Measurements from ENCODE around the gene DVL3. TPM values are rescaled to one million over a fixed set of nuclear protein-coding genes. Genes with fewer than 3 reads are reported as not detected.

Gene DVL3
- total and polyA plus RNA-seq, 5 donors from 2014 or later = 4.1 to 36.2 (median 7.2) TPM

DNA sequence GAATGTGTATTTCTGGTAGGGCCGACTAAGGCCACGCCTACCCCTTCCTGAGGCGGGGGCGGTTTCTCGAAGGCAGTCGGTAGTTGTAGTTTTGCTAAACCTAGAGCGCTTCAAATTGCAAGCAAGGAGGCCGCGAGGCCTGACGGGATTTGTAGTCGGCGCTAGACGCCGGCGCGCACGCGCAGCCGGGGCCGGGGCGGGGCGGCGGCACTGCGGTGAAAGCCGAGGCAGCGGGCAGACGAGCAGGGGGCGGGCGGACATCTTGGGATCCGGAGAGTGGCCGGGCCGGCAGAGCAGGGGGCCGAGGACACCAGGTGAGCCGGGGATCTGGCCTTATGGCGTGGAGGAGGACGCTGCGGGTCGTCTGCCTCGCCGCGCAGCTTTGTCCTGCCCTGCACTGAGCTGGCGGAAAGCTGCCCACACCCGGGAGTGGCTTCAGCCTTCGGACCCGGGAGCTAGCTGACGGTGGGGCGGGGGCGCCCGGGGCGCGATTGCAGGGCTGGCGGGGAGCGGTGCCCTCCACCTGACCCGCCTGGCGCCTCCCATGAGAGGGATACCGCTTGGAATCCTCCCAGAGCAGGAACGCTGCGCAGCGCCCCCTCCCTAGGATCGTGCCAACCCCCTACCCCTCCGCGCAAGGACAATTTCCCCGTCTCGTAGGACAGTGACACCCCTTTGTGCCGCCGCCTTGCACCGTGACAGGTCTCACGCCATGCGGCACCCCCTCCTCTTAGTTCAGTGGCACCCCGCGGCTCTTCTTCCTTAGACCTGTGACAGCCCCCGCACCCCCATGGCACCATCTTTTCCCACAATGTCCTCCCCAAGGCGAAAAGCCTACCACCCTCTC, 19.7 kb downstream of the DVL3 start, which contains the start of gene AP2M1:
TSS of gene AP2M1 (plus strand) at position 210 of the 847 bp plus-strand sequence. CDS start 2,139 bp downstream, outside the sequence.
- Histone ChIP-seq H3K27ac (ENCODE audit: insufficient read depth, low read length, poor library complexity, severe bottlenecking) (peak within 1 kb of the TSS; percentile 77), H3K9me3 (ENCODE audit: control insufficient read depth in 2 of 2, low read length in 2 of 2) (no peaks in the 10 kb centered on the region), H3K27me3 (ENCODE audit: control insufficient read depth, insufficient read depth, low read length) (no peaks in the 10 kb centered on the region), H3K4me1 (ENCODE audit: control insufficient read depth, insufficient read depth, low read length, poor library complexity, severe bottlenecking) (peaks cover 29% of the 10 kb centered on the region), H3K4me3 (ENCODE audit: low read depth, low read length) (peak within 1 kb of the TSS; percentile 78), H3K36me3 (ENCODE audit: control insufficient read depth, insufficient read depth, low read length) (peaks cover 23% of the 10 kb centered on the region)
- Mint-ChIP-seq H3K4me1 (peaks cover 4 to 45% (median 29%) of the 10 kb centered on the region in 4 donors), H3K27me3 (peaks cover 5% of the 10 kb centered on the region), H3K4me3 (peak within 1 kb of the TSS; percentile 96 to 98 (median 98)), H3K27ac (peak within 1 kb of the TSS; percentile 82 to 93 (median 88)), H3K9me3 (peaks cover 0 to 2% (median 0%) of the 10 kb centered on the region in 7 donors), H3K36me3 (peaks cover 27% of the 10 kb centered on the region)
- DNase-seq = peak; percentile 96 to 98 (median 98)
- ATAC-seq (ENCODE audit: low read depth in 2 of 2) = peak; percentile 98

DNA sequence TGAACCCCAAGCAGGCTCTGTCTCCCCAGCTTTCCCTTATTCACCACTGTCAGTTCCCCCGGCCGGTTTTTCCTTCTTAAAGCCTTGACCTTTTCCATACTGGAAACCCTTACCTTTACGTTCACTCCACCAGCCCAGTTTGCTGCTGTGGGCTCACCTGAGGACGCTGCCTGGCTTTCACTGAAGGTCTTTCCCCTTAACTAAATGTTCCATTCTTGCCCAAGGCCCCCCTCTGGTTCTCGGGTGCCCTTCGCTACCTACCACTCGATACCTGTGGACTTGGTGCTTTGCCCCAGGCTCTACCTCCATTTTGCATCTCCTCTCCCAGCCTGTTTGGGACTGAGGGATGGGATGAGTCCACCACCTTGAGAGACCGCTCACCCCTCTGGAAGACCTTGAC, 20.3 kb downstream of the DVL3 start:
- H3K27me3 Mint-ChIP-seq = peaks cover 5% of the 10 kb centered on the region
- Histone ChIP-seq H3K27me3 (ENCODE audit: control insufficient read depth, insufficient read depth, low read length) (no peaks in the 10 kb centered on the region), H3K4me3 (ENCODE audit: low read depth, low read length) (peak overlapping the region; percentile 78), H3K27ac (ENCODE audit: insufficient read depth, low read length, poor library complexity, severe bottlenecking) (peak overlapping the region; percentile 77), H3K36me3 (ENCODE audit: control insufficient read depth, insufficient read depth, low read length) (peaks cover 30% of the 10 kb centered on the region), H3K9me3 (ENCODE audit: control insufficient read depth in 2 of 2, low read length in 2 of 2) (no peaks in the 10 kb centered on the region), H3K4me1 (ENCODE audit: control insufficient read depth, insufficient read depth, low read length, poor library complexity, severe bottlenecking) (peaks cover 29% of the 10 kb centered on the region)
- DNase-seq (no peak), ATAC-seq (ENCODE audit: low read depth in 2 of 2) (no peak)
- peaks cover 4 to 45% (median 29%) of the 10 kb centered on the region in 4 donors for H3K4me1 Mint-ChIP-seq
- H3K9me3 Mint-ChIP-seq = peaks cover 0 to 2% (median 0%) of the 10 kb centered on the region in 7 donors
- H3K4me3 Mint-ChIP-seq = peak overlapping the region; percentile 96 to 98 (median 98)
- H3K36me3 Mint-ChIP-seq = peaks cover 33% of the 10 kb centered on the region
- H3K27ac Mint-ChIP-seq = peak overlapping the region; percentile 34 to 93 (median 88)

DNA sequence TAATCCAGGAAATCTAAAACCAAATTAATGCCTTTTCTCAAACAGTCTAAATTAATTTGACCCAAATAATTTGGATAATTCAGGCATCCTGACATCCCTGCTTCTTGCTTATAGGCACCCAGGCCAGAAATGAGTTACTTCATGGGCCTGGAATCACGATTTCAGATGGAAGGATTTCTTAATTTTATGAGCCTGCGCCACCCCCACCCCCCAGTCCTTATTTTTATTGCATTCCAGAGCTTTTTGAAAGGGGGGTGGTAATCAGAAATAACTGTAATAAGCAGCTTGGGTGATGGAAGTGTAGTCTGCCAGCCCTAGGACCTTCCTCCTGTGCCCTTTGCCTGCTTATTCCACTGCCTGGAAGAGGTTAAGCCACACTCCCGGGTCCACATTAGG, 20.8 kb downstream of the DVL3 start:
- Histone ChIP-seq H3K4me3 (ENCODE audit: low read depth, low read length) (peak overlapping the region; percentile 78), H3K4me1 (ENCODE audit: control insufficient read depth, insufficient read depth, low read length, poor library complexity, severe bottlenecking) (peaks cover 29% of the 10 kb centered on the region), H3K27ac (ENCODE audit: insufficient read depth, low read length, poor library complexity, severe bottlenecking) (no peak overlapping the region), H3K27me3 (ENCODE audit: control insufficient read depth, insufficient read depth, low read length) (no peaks in the 10 kb centered on the region), H3K9me3 (ENCODE audit: control insufficient read depth in 2 of 2, low read length in 2 of 2) (no peaks in the 10 kb centered on the region), H3K36me3 (ENCODE audit: control insufficient read depth, insufficient read depth, low read length) (peaks cover 34% of the 10 kb centered on the region)
- peaks cover 5% of the 10 kb centered on the region for H3K27me3 Mint-ChIP-seq
- peak overlapping the region; percentile 34 to 88 (median 36) for H3K27ac Mint-ChIP-seq
- H3K9me3 Mint-ChIP-seq = peaks cover 0 to 2% (median 0%) of the 10 kb centered on the region in 7 donors
- peaks cover 35% of the 10 kb centered on the region for H3K36me3 Mint-ChIP-seq
- H3K4me3 Mint-ChIP-seq = peak overlapping the region; percentile 96 to 98 (median 98)
- DNase-seq = no peak
- peaks cover 4 to 45% (median 29%) of the 10 kb centered on the region in 4 donors for H3K4me1 Mint-ChIP-seq
- ATAC-seq (ENCODE audit: low read depth in 2 of 2) = no peak

DNA sequence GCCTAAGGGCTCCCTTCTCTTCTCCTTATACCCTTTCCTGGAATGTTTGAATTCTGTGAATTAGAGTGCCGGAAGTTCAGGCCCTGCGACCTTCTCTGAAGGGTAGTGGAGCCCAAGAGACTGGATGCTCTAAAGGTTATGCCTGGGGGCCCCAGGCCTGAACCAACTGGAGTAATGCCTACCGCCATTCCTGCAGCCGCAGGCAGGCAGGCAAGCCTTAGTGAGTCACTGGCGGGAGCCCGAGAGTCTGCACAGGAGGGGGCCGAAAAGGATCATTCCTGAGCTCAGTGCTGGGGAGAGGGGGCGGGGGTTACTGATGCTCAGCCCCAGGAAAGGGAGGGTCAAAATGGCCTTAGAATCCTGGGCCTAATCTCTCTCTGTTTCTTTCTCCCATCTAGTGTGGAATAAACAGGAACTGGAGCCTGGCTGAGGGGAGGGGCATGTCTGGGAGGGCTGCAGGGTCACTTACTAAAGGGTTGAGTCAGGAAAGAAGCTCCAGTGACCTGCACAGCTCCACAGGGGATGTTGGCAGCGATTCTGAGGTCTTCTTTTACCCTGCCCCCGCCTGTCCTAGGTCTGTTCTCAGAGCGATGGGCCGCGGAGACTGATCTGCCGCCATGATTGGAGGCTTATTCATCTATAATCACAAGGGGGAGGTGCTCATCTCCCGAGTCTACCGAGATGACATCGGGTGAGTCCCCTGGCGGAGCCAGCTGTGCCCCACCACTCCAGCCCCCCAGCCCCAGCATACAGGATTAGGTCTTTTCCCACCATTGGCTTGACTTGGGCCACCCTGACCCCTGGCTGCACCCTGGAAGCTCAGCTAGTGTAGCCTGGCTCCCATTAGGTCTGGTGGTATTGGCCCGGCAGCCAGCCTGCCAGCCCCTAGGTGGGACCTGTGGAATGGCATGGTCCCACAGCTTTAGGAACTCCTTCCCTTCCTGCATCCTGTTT, 21.5 kb downstream of the DVL3 start:
- peaks cover 5% of the 10 kb centered on the region for H3K27me3 Mint-ChIP-seq
- no peak for DNase-seq
- H3K4me3 ChIP-seq (ENCODE audit: low read depth, low read length) = peak overlapping the region; percentile 78

DNA sequence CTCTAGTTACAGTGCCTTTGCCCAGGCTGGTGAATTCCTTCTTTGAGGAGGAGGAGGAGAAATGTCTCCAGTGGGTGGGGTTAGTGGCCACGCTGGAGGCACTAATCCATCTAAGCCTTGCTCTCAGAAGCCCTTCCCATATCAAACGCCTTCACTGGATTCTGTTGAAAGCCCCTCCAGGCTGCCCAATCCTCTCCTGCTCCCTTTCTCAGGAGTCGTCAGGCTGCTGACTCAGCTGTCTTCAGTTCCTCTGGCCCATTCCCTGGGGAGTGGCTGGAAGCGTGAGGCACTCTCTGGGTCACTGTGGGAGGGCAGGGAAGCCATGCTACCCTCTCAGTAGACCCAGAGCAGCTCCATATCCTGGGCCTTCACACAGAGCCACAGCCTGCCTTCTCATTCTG, 22.2 kb downstream of the DVL3 start:
- Mint-ChIP-seq H3K4me3 (peak overlapping the region; percentile 43 to 98 (median 62)), H3K4me1 (peaks cover 4 to 45% (median 29%) of the 10 kb centered on the region in 4 donors), H3K36me3 (peaks cover 39% of the 10 kb centered on the region), H3K27ac (no peak overlapping the region), H3K9me3 (peaks cover 0 to 2% (median 0%) of the 10 kb centered on the region in 7 donors), H3K27me3 (peaks cover 5% of the 10 kb centered on the region)
- Histone ChIP-seq H3K4me1 (ENCODE audit: control insufficient read depth, insufficient read depth, low read length, poor library complexity, severe bottlenecking) (peaks cover 29% of the 10 kb centered on the region), H3K9me3 (ENCODE audit: control insufficient read depth in 2 of 2, low read length in 2 of 2) (no peaks in the 10 kb centered on the region), H3K27me3 (ENCODE audit: control insufficient read depth, insufficient read depth, low read length) (no peaks in the 10 kb centered on the region), H3K36me3 (ENCODE audit: control insufficient read depth, insufficient read depth, low read length) (peaks cover 48% of the 10 kb centered on the region), H3K4me3 (ENCODE audit: low read depth, low read length) (no peak overlapping the region), H3K27ac (ENCODE audit: insufficient read depth, low read length, poor library complexity, severe bottlenecking) (no peak overlapping the region)
- DNase-seq (no peak), ATAC-seq (ENCODE audit: low read depth in 2 of 2) (no peak)

More for the DNA sequence above, 21.5 kb downstream of the DVL3 start:
- Mint-ChIP-seq H3K4me1 (peaks cover 4 to 45% (median 29%) of the 10 kb centered on the region in 4 donors), H3K36me3 (peaks cover 36% of the 10 kb centered on the region), H3K4me3 (peak overlapping the region; percentile 96 to 98 (median 98)), H3K9me3 (peaks cover 0 to 2% (median 0%) of the 10 kb centered on the region in 7 donors), H3K27ac (peak overlapping the region in 1 of 3 donors; percentile 36)
- Histone ChIP-seq H3K36me3 (ENCODE audit: control insufficient read depth, insufficient read depth, low read length) (peaks cover 41% of the 10 kb centered on the region), H3K27me3 (ENCODE audit: control insufficient read depth, insufficient read depth, low read length) (no peaks in the 10 kb centered on the region), H3K9me3 (ENCODE audit: control insufficient read depth in 2 of 2, low read length in 2 of 2) (no peaks in the 10 kb centered on the region), H3K4me1 (ENCODE audit: control insufficient read depth, insufficient read depth, low read length, poor library complexity, severe bottlenecking) (peaks cover 29% of the 10 kb centered on the region), H3K27ac (ENCODE audit: insufficient read depth, low read length, poor library complexity, severe bottlenecking) (no peak overlapping the region)
- ATAC-seq (ENCODE audit: low read depth in 2 of 2) = no peak

DNA sequence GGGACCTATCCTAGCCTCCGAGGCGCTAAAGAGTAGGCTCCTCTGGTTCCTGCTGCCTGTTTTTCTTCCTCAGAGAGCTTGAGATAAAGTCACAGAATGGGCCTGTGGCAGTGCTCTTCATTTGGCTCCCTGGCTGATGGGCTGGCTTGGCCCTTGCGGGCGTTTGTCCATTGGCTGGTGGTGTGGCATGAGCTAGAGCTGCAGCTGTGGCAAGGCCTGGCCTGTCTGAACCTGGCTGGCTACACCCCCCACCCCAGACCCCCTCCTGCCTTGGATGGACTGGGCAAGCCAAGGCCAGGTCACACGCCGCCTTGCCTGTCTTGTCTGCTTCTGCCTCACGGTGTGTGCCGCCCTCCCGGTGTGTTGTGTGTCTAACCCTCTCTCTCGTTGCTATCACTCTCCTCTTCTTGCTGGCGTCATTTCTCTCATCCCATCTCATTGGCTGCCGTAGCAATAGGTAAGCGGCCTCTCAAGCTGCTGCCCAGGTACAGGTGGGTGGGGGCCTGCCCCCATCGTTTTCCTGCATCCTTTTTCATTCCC, 22.7 kb downstream of the DVL3 start:
- peaks cover 53% of the 10 kb centered on the region for H3K36me3 ChIP-seq (ENCODE audit: control insufficient read depth, insufficient read depth, low read length)
- peaks cover 2 to 45% (median 28%) of the 10 kb centered on the region in 4 donors for H3K4me1 Mint-ChIP-seq
- H3K4me3 ChIP-seq (ENCODE audit: low read depth, low read length) = no peak overlapping the region
- peak overlapping the region; percentile 58 to 81 (median 64) for H3K4me3 Mint-ChIP-seq
- peaks cover 29% of the 10 kb centered on the region for H3K4me1 ChIP-seq (ENCODE audit: control insufficient read depth, insufficient read depth, low read length, poor library complexity, severe bottlenecking)
- no peaks in the 10 kb centered on the region for H3K9me3 ChIP-seq (ENCODE audit: control insufficient read depth in 2 of 2, low read length in 2 of 2)
- H3K36me3 Mint-ChIP-seq = peaks cover 44% of the 10 kb centered on the region
- peaks cover 5% of the 10 kb centered on the region for H3K27me3 Mint-ChIP-seq
- no peak overlapping the region for H3K27ac ChIP-seq (ENCODE audit: insufficient read depth, low read length, poor library complexity, severe bottlenecking)
- ATAC-seq (ENCODE audit: low read depth in 2 of 2) (no peak), DNase-seq (no peak)
- peaks cover 0 to 2% (median 0%) of the 10 kb centered on the region in 7 donors for H3K9me3 Mint-ChIP-seq
- H3K27ac Mint-ChIP-seq = no peak overlapping the region
- H3K27me3 ChIP-seq (ENCODE audit: control insufficient read depth, insufficient read depth, low read length) = no peaks in the 10 kb centered on the region
